ENCODE data around the gene CD93.

The CD93 gene

DNA sequence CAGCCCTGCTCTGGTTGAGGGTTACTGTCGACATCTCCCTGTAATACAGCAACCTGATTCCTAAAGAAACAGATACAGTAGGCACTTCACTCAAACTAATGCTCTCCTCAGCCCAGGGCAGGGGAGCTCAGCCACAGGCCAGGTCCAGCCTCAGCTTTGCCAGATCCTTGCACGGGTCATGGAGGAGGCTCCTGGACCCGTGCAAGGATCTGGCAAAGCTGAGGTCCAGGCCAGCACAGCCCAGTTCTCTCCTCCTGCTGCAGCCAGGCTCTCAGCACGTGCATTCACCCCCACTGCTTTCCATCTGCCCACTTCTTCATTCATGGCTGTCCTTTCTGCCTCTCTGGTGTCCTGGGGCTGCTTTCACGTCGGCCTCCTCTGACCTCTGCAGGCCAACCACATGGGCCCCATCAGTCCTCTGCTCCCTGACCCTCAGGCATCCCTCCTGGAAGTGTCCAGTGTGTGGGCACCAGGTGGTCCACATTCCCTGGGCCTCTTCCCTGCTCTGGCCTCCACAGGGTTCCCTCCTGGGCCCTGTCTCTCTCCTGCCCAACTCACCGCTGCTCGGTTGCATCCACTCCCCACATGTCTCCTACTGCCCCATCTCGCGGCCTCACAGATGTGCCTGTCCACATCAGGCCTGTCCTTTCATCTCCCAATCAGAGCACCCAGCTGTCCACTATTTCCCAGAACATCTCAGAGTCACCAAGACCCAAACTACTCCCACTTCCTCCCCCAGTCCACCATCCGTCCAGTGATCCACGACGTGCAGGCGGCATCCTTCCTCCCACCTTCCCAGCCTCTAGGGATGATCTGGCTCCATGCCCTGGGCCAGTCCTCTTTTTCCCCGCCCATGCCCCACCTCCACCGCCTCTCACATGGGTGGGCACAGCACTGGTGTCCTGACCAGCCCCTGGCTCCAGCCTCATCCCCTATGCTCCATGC is 11.8 kb upstream of the CD93 start:
- DNase-seq = no peak

DNA sequence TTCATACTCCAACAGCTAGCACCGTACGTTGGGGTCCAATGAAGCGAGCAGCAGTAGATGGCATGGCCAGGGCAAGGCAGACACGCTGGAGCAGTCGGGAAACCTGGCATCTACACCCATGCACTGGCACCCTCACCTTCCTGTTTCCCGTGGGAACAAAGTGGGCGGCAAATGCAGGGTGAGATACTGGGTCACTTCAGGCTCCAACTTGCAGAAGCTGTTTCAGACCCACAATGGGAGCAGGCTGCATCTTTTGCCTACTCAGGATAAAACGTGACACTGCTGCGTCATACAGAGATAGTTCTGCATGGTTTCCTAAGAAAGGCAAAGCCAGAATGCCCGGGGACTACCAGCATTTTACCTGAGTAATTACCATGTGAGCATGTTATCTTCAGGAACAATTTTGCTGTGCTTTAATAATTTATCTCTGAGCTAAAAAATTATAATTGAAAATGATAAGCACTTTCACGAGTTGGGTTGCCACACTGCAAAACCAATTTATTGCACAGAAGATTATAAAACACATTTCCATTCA is 10.9 kb upstream of the CD93 start:
- no peak for DNase-seq

DNA sequence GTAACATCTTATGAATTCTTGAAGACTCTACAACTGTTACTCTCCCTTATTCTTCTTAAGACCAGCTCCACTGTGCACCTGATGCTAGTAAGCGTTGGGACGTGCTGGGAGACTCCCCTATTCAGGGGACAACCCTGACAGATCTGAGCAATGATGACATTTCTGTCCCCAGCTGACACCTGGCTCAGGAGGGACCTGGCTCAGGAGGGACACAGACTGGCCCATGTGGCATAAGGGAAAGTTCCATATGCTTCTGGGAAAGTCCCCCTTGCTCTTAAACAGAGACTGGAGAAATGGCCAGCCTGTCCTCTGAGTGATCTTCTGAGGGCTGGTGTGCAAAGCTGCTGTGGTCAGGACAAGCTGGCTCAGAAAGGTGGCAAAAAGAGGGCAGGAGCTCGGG is 10.0 kb upstream of the CD93 start:
- DNase-seq = no peak

DNA sequence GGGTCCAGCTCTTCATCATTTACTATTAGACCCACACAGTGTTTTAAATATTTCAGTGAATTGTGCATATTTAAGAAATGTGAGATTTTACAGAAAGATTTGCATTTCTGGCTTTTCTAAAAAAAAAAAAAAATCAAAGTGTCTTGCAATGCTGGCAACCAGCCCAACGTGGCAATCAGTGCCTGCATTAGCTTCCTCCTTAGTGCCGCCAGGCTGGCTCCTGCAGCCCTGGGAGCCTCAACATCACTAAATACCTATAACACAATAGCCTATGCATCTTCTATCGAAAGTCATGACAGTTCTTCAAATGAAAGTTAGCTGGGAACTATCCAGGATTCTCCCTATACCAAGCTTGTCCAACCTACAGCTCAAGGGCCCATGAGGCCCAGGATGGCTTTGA is 9.4 kb upstream of the CD93 start:
- DNase-seq = no peak

DNA sequence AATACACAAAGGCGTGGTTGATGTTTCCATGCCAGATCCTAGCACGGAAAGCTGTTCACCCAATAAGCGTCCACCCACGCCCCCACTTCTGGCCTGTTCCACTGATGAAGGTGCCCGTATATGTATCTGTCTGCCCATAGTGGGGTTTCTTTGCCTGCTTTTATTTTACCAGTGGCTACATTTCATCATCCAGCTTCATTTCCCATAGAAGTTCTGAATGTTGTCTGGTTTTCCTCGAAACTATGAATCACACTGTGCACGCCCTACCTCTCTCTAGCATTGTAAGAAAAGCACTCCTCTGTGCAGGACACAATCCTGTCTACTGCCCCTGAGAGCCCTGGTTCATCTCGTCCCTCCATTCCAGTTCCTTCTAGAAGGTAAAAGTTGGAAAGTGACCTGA is 8.8 kb upstream of the CD93 start:
- DNase-seq = no peak

DNA sequence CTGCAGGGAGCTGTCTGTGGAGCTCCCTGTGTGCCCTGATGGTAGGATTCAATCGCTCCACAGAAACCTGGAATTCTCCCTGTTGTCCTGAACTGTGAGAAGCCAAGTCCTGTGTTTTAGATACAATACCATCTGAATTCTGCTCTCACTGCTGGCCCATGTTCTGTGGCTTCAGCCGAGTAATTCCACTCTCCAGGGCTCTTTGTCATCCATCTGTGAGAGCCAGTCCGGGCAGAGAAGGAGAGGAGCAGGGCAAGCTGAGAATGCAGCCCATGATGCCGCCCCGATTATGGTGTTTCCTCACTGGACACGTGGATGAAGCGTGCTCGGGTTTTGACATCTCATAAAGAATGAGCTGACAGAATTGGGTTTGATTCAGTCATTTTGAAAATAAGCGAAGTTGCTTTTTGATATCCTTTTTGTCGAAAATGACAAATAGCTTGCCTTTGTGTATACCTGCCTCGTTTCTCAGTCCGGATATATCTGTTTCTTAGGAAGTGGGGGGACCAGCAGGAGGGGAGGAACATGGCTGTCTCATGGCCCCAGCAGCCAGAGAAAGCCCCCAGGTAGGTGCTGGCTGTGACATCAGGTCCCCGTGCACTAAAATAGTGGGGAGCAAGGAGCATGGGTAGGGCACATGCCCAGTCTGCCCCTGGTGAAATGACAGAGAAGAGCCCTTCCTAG is 8.2 kb upstream of the CD93 start:
- DNase-seq = no peak

DNA sequence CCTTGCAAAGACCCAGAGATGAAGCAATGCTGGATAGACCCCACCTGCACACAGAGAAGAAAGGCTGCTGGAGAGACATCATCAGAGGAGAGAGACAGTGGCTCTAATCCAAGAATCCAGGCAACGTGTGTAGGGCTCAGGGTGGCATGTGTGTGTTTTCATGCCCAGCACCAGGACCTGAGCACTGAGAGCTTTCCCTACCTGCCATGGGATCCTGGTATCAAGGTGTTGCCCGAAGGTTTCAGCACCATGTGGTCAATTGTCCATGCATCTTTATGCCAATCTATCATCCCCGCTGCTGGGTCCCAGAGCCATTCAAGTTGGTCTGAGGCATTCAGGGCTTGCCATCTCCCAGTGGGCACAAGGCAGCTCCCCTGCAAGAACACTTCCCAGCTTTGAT is 7.5 kb upstream of the CD93 start:
- DNase-seq = no peak

DNA sequence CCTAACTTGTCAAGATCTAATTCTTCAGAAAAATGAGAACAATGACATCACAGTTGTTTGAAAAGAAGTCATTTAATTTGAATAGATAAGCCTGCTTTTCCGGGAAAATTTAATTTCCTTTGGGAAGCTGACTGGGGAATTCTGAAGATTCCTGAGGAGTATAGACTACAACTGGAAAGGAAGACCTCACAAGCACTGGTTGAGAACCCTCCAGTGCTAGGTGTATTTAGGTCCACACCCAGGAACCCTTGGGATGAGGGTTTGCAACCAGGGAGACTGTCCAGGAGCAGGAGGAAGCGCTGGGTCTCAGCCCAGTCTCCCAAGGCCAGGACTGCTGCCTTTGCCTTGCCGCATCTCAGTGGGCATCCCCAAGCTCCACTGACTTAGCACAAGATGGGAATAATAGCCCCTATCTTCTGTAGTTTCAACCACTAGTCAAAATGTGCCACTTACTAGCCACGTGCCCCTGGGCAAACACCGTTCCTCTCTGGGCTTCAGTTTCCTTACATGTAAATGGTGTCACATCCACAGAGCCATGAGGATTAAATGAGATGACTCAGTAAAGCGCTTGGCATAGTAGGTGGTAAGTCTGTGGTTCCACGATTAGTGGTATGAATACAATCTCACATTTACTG is 6.9 kb upstream of the CD93 start:
- DNase-seq = no peak

DNA sequence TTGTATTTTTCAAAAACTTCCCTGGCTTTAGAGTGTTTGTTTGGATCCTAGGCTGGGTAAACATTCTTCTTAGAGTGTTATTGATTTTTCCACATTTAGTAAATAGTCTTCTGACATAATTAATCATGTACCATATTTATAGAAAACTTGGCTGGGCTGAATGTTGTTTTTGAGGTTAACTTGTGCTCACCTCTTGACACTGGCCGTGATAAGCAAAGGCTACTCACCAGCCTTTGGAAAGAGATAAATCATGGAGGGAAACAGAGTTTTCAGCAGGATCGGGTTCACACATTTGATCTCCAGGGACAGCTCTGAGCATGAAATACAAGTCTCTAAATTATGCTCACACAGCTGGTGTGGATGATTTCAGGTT is 6.2 kb upstream of the CD93 start:
- peak; percentile 34 to 48 for DNase-seq

DNA sequence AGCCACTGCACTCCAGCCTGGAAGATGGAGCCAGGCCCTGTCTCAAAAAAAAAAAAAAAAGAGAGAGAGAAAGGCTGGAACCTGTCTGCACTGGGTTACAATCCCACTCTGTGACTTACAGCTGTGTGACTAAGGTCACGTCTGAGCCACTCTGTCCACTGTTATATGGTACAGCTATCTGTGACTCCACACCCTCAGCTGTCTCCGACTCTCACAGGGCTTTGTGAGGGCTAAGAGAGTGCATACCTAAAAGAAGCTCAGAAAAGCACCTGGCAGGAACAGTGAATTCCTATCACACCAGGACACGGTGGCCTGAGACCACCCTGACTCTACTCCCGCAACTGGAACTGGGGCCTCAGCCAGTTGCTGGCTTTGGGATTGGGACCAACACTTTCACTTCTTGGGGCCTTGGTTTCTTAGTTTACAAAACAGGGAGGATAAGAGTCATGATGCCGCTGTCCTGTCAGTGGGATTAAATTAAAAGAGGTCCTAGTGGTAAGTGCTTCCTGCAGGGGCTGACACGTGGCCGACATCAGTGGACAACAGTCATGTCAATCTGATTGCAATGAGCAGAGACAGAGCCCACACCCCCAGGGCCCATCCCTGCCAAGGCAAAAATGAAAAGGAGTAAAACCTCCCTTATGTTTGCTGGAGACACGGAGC is 5.7 kb upstream of the CD93 start:
- peak; percentile 48 to 52 for DNase-seq

DNA sequence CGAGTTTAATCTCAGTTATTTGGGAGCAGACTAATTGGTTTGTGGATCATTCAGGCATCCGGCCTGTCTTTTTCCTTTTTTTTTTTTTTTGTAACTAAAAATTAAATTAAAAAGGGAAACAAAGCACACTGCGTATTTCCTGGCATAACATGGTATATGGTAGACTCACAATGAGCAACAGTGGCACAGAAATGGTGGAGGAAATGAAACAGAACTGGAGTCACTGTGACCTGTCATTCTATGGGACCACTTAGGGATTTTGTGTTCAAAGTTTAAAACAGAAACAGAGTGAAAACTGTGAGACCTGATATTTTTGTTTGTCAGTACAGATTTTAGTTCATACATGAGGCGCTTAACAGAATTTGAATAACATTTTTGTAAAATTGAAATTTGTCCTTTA is 4.8 kb upstream of the CD93 start:
- no peak for DNase-seq

DNA sequence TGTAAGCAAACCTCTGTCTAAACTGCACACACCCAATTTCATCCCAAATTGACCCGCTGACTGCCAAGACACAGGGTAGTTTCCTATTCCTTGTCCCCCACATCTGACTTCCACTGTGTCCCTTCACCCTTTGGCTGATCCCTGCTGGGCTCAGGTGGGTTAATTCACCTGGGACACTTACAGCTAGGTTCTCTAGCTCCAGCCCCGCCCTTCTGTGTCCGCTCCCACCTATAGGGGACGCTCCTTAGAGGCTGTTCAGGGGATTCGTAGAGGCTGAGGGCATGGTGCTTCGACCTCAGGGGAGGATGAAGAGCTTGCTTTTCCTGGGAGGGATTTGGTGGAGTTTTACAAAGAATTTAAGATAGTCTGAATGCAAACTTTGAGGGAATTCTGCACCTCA is 4.0 kb upstream of the CD93 start:
- no peak for DNase-seq

DNA sequence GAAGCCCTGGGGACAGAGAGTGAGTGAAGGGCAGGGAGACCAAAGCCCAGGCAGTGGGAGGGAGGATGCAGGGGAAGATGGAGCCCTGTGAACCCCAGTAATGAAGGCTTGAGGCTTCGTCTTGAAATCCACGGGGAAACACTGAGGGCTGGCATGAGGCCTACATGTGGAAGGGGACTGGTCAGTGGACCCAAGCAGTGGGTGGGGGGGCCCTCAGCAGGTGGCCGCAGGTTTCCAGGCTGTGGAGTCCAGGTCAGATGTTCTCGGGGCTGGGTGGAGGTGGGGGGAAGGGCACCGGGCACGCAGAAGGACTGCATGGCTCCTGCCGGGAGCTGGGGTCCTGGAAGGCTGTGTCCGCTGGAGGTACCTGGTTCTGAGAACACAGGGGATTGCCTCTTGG is 2.7 kb upstream of the CD93 start:
- no peak for DNase-seq

DNA sequence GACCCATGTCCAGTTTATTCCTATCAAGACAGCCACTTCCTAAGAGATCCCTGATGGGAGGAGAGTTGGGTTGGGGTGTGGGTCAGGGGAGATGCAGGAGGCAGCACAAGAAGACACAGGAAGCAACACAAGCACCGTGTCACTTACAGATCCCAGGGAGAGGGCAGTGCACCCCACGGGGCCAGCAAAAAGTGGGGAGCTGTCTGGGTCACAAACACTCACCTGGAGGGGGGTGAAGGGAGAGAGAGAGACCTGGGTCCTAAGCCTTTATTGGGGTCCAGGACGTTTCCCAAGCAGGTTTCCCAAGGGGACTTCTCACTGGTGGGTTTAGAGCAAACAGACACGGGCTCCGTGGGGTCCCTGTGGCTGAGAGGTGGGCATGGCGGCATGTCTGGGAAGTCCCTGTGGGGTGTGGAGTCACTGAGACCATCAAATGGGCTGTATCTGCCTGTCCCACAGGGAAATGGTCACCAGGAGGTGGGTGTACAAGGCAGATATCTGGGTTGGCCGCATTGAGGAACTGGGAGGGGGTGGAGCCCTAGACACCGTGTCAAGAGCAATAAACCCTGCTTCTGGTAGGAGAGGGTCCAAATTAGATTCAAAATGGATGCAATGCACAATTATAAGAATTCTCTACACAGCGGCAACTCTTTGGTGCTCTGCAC is 1.6 kb upstream of the CD93 start:
- no peak for DNase-seq

DNA sequence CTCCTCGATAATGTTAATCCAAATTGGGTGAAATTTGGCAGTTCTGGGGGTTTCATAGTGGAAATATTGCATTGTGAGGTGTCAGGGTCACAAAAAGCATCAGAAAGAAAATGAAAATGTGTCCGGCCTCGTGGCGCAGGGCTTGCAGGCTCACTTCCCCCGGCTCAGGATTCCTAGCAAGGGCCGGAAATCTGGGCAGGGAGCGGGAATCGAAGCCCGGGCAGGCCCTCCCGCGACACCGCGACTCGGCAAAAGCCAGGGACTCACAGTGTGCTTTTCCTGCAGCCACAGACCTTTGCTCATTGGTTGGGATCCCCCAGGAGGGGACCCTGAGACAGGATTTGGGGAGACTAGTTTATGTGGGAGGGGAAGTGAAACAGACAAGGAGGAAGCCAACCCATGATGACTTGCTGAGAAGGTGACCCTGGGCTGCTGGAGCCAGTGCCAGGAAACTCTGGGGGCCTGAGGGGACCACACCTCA is 847 bp upstream of the CD93 start:
- DNase-seq = no peak

DNA sequence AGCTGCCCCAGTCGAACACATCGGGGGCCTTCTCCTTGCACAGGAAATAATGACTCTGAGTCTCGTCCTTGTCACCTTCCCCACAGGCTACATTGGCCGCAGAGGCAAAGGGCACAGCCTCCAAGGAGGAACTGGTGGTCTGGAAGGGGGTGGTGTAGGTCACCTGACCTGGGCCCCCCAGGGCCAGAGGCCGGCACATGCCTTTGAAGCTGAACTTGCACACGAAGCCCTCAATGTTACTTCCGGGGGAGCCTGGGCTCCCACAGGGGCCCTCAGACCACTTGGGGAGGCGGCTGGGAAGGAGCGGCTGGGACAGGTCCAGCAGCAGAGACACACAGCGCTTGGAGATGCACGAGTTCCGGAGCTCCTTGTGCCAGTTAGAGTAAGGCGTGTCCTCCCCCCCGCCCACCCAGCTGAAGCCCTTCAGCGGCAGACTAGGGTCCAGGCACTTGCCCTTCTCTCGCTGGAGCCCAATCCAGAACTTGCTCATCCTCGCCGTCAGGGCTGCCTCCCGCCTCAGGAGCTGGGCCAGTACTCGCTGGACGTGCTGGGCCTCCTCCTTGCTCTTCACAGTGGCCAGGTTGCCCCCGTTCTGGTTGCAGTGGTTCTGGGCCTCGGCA is 578 bp downstream of the CD93 start:
- no peak for DNase-seq

DNA sequence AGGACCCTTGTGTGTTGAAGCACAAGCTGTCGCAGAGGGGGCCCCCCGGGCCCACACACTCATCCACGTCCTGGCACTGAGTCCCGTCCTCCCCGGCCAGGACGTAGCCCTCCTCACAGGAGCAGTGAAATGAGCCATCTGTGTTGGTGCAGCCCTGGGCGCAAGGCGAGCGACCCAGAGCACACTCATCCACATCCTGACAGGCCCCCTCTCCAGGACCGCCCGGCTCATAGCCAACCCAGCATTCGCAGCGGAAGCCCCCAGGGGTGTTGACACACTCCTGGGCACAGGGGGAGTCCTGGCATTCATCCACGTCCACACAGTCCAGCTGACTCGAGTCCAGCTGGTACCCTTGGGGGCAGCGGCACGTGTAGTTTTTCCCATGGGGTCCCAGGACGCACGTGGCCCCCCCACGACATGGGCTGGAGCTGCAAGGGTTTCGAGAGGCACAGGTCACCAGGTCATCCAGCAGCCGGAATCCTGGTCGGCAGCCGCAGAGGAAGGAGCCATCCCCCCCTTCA is 1.2 kb downstream of the CD93 start:
- no peak for DNase-seq

DNA sequence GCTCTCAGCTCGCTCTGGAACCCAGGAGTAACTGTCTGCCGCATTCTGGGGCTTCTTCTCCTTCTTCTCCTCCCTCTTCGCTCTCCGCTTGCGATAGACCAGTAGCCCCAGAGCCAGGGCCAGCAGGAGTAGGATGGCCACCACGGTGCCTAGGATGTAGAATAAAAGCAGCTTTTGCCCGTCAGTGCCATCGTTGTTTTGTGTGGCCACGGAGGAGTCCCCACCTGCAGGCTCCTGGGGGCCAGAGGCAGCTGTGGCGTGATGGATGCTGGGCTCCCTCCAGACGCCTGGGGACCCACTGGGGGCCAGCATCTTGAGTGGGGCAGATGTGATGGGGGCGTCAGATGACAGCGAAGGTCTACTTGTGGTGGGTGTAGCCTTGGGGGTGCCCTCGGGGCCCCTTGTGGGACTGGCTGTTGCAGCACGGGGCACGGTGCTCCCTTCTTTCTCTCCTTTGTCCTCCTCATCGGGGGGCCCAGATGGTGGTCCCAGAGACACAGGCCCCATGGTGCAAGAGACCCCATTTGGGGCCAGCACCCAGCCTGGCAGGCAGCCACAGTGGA is 1.8 kb downstream of the CD93 start:
- DNase-seq = no peak

DNA sequence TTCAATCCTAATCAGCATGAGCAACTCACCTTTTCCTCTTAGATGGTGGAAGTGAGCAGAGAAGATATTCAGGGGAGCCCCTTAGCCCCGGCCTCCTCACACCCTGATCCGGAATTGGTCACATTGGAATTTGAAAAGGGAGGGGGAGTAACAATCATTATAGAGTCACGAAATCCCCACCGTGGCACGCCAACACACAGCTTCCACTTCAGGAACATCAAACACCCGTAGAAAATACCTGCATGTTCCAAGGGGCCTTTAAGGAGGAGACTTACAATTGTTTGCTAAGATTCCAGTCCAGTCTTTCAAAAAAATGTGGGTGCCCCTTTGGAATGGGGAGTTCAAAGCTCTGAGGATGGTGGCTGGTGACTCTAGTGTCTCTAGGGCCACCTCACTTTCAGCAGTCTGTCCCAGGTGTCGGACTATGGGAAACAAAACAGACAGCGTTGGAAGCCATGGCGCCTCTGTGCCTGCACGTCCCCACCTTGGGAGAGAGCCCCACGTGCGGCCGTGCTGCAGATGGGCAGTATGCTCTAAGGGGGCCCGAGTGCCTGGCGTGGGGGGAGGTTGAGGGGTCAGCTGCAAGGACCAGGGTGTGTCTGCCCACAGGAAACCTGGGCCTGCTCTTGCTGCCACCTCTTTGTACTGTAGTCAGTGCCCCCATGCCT is 2.4 kb downstream of the CD93 start:
- DNase-seq = no peak

DNA sequence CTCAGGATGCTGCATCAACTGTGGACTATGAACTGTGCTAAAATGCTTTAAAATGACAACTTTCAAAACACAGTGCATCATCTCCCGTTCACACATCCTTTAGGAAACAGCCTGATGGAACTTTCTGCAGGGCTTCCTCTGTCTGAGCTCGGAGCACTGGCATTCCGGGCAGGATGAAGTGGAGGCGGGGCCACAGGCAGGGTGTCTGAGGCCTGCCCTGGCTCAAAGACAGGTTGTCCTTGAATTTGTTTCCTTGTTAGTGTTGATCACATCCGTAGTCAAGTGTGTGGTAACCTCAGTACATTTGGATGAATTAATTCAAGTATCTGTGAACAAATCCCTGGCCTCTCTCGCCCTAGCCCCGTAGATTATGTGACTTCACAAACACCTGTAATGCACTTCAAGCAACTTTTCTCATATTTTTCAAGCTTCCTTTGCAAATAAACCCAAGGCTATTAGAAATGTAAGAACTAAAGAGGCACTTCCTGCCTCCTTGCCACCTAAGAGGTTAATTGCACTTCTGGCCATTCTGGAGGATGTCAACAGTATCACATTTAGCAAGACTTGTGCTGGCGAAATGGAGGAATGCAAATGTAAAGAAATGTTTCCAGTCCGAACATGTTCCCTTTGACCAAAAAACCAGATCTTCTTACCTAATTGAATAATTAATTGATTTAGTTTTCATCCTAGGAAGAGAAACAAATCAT is 3.1 kb downstream of the CD93 start:
- DNase-seq = no peak
